Activated CD8-positive, alpha-beta memory T cell treated with anti-CD3 and anti-CD28 coated beads for 24 hours (primary cell): Measurements from ENCODE around the gene ARSJ.
"Not testable (repeated sequence)": the region's sequence is repeated elsewhere in the genome, so short reads cannot be mapped to it uniquely, and the experiment has no call there.

Experiments
- DNase-seq: peaks from one replicate; pipeline ENCODE4 v3.0.0-alpha.2; 2020

The ARSJ gene

GRCh38 chr4:113955411-113955810 lies 24.0 kb downstream of the ARSJ start:
- DNase-seq = no peak

DNA sequence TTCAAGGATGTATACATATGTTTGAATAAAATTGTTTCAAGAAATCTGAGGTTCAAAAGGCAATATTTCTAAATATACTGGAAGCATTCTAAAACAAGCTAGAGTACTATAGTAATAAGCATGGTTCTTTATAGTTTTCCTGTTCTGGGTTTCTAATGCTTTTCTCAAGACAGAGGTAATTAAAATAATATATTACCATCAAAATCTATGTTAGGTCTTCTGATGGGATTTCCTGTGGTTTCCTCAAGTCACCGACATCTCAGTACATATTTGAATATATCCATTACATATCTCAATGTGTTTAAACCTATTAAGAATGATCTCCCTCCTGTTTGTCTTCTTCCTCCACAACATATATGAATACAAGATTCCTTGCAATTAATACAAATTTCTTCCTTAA lies 25.6 kb downstream of the ARSJ start:
- no peak for DNase-seq

DNA sequence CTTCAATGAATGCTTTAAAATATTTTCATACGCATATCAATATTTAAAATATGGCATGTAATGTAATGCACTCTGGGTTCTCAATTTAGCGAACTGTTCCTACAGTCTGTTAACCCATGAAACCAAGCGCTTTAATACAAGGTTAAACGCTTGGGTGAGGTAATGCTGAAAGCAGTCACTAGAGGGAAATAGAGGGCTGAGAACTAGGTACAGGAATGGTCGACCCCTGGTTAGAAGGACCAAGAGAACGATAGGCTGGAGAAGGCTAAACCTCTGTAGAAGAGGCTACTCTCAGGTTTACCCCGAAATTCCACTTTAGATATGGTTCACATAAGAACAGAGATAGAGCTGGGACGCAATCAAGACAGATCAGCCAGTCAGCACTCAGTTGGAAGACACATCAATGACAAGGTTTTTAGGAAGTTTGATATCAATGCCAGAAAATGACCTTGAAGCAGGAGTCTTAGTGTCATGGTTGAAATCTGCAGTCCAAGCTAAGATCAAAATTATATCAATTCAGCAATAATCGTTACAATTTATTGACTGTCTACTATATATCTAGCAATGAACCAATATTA lies 26.9 kb downstream of the ARSJ start:
- no peak for DNase-seq

DNA sequence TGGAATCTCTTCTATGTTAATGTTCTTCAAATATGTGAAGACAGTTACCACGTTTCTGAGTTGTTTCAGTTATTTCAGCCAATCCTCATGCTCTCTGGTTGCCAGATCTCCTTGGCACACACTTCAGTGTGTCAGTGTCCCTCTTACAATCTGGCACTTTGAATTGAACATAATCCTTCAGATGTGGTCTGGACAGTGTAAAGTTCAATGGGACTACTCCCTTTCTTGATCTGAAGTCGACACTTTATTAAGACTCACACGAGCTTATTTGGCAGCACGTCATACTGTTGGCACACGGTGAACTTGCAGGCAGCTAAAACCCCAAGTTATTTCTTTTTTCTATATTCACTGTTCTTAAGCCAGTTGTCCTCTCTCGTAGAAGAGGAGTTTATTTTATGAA lies 28.2 kb downstream of the ARSJ start:
- no peak for DNase-seq

GRCh38 chr4:113950207-113950606 lies 29.2 kb downstream of the ARSJ start:
- no peak for DNase-seq

DNA sequence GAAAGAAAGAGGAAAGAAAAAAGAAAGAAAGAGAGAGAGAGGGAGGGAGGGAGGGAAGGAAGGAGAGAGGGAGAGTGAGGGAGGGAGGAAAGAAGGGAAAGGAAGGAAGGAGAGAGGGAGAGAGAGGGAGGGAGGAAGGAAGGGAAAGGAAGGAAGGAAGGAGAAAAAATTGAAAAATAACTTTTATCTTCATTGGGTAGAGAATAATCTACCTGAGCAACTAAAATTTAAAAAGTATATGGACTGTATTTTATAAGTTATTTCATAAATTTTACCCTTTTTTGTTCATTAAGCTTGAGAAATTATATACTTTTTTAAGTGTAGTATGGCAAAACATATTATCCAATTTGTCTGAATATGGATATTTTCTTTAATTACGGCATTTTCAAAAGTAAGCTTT lies 32.0 kb downstream of the ARSJ start:
- DNase-seq = no peak

GRCh38 chr4:113945906-113946305 lies 33.5 kb downstream of the ARSJ start:
- no peak for DNase-seq

GRCh38 chr4:113943863-113944262 lies 35.6 kb downstream of the ARSJ start:
- no peak for DNase-seq

GRCh38 chr4:113943085-113943484 lies 36.4 kb downstream of the ARSJ start:
- no peak for DNase-seq

- no peak for DNase-seq
Measured at GRCh38 chr4:113941836-113942235, 37.6 kb downstream of the ARSJ start.

DNA sequence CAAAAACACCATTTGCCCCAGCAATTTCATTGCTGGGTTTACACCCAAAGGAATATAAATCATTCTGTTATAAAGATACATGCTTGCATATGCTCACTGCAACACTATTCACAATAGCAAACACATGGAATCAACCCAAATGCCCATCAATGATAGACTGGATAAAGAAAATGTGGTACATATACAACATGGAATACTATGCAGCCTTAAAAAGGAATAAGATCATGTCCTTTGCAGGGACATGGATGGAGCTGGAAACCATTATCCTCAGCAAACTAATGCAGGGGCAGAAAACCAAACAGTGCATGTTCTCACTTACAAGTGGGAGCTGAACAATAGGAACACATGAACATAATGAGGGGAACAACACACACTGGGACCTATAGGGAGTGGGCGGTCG lies 39.3 kb downstream of the ARSJ start:
- not testable (repeated sequence) for DNase-seq

GRCh38 chr4:113935190-113935589 lies 44.3 kb downstream of the ARSJ start:
- no peak for DNase-seq

- DNase-seq = not testable (repeated sequence)
Measured at GRCh38 chr4:113924706-113925105, 54.7 kb downstream of the ARSJ start.

DNA sequence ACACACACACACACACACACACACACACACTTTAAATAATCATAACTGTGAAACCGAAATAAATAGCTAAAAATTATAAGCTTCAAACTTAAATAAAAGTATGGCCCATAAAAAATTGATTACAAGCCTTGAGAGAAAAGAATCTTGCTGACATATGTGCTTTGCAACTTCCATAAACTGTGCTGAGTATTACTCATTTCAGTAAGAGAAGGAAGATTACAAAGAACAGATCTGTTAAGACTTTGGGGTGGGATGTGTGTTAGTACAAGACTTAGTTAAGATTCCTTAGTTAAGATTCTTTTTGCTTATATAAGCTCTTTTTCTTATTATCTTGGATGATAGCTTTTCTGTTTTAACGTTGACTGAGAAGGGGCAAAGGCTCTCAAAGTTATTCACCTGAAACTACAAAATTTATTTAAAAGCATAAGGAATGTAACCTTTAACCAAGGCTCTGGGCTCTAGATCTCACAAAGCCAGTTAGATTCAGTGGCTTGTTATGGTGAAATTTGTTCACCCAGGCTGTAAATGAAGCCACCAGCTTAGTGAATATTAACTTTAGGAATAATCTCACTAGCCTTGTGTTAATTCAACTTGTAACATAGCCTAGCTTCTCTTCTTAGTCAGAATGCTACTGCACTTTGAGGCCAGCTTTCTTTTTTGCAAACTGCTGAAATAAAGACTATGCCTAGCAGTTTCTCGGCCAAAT lies 58.2 kb downstream of the ARSJ start:
- DNase-seq = no peak

GRCh38 chr4:113919611-113920010 lies 59.8 kb downstream of the ARSJ start:
- no peak for DNase-seq

DNA sequence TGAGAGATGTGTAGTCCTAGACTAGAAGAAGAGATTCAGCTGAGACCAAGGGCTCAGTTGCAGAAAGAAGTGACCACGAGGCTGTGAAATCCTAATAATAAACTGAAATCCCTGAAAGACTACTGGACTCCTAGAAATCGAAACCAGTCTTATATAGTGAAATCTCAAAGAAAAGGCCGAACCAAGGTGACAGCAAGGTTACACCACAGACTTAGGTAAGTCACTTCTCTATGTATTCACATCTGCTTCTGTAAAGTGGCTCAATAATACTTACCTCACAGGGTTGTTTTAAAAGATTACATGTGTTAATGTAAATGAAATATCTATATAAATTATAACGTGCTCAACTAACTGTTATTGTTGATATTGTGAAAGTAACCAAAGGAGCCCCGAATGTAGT lies 60.3 kb downstream of the ARSJ start:
- DNase-seq = no peak

GRCh38 chr4:113908829-113909228 lies 70.6 kb downstream of the ARSJ start:
- no peak for DNase-seq

DNA sequence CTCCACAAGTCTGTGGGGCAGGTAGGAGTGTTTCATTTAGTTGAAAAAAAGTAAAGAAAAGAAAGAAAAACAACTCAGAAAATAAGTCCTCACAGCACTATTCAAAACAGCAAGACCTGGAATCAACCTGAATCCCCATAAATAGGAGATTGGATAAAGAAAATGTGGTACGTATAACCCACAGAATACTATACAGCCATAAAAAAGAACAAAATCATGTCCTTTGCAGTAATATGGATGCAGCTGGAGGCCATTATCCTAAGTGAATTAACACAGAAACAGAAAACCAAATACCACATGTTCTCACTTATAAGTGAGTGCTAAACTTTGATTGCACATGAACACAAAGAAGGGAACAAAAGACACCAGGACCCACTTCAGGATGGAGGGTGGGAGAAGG lies 71.9 kb downstream of the ARSJ start:
- no peak for DNase-seq

DNA sequence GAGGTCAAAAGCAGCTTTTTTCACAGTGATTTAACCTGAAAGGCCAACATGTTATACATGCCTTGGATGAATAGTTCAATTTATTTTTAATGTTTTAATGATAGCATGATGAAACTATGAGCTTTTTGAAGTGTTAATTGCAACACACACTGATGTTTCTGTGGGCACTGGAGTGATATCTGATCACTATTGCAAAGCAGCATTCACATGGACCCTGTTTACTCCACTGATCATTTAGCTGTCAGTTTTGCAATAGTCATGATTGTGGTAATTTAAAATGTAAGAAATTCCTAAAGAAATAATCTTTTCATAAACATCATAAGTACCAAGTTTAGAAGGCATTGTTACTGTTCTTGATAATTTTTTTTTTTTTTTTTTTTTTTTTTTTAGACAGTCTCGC lies 74.1 kb downstream of the ARSJ start:
- DNase-seq = no peak

DNA sequence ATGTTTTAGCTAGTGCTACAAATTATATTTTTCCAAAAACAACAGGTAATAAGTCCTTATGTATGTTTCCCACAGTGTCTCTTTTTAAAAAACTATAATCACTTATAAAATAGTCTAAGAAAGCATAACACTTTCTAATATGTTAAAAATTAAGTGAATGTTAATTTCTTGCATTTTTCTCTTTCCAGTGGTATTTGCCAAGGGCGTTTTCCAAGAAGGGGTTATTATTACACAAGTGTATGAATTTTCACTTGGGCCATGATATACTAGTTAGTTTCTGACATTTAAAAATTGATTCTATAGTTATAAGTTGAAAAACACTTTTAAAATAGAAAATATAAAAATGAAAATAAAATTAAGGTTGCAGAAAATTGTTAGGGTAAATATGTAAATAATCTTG lies 74.6 kb downstream of the ARSJ start:
- no peak for DNase-seq

GRCh38 chr4:113901994-113902787 lies 77.3 kb downstream of the ARSJ start:
- peak; percentile 73 for DNase-seq

- no peak for DNase-seq
Measured at GRCh38 chr4:113899271-113900070, 80.0 kb downstream of the ARSJ start.

- no peak for DNase-seq
Measured at GRCh38 chr4:113893546-113893945, 85.9 kb downstream of the ARSJ start.
